Measurements from ENCODE around the gene PNRC2.
A peak's percentile ranks its signal among the peaks of the same experiment; 100 is the strongest.
"Not testable (repeated sequence)": the region's sequence is repeated elsewhere in the genome, so short reads cannot be mapped to it uniquely, and the experiment has no call there.

Gene PNRC2

DNA sequence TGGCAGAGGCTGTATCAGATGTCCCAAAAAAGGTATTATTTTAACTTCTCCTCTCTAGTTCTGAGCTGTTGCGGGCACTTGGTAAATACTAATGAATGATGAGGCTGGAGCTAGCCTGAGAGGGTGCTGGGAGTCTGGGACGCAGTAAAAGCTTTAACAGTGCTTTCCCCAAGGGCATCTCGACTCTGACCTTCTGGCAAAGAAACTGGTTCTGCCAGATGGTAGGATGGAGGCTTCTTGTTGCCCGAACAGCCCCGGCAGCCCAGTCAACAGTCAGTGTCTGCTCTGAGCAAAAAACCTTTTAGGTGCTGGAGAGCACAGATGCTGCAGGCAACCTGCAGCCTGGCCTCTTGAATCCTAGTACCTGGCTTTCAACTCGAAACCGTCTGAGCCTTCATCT is 2.5 kb upstream of the PNRC2 start:
- DNase-seq: no peak

- not testable (repeated sequence) for DNase-seq
Observed at GRCh38 chr1:23958040-23958809, 1.4 kb upstream of the PNRC2 start.

DNA sequence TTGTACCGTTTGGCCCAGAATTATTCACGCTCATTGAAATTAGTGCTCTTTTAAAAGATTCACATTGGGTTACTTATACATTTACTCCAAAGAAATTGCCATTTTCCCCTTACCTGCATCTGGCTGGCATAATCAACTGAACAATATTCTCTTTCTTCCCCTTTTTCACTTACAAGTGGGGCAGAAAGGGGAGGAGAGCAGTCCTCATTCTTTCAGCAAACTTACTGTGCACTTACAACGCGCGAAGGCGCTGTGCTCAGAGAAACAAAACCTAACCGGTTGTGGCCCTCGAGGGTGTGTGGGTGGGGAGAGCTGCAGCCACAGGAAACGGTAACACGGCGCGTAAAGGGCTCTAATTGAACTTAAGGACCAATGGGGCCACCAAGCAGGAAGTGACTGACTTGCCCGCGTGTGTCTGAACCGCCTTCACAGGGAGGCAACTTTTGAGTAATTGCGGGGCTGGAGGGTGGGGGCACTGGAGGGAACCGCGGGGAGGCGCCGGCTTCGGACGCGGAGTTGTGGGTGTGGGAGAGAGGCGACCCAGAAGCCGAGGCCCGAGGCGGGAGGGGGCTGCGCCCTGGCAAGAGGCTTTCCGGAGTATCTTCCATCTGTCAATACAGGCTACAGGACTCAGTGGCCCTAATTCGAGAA is 693 bp upstream of the PNRC2 start:
- peak; percentile 85 for DNase-seq

GRCh38 chr1:23960291-23961020 is 828 bp downstream of the PNRC2 start:
- DNase-seq: no peak

- DNase-seq: no peak
Observed at GRCh38 chr1:23963617-23964234, 4.1 kb downstream of the PNRC2 start.

DNA sequence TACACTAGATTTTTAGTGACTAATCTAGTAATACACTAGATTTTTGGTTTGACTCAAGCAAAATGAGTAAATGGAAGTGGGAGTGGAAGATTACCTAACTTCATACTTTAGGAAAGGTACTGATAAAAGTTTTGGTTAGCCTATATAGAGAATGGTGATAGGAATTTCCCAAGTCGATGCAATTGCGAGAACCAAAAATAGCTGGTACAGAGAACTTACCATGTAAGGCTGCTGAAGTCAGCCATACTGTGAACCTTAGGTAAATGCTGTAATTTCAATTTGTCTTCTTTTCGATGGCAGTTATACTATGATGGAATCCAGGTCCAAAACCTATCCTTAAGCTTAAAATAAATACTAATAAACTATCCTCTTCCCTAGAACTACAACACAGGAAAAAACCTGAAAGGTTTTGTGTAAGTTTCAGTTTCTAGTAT is 4.6 kb downstream of the PNRC2 start:
- no peak for DNase-seq

DNA sequence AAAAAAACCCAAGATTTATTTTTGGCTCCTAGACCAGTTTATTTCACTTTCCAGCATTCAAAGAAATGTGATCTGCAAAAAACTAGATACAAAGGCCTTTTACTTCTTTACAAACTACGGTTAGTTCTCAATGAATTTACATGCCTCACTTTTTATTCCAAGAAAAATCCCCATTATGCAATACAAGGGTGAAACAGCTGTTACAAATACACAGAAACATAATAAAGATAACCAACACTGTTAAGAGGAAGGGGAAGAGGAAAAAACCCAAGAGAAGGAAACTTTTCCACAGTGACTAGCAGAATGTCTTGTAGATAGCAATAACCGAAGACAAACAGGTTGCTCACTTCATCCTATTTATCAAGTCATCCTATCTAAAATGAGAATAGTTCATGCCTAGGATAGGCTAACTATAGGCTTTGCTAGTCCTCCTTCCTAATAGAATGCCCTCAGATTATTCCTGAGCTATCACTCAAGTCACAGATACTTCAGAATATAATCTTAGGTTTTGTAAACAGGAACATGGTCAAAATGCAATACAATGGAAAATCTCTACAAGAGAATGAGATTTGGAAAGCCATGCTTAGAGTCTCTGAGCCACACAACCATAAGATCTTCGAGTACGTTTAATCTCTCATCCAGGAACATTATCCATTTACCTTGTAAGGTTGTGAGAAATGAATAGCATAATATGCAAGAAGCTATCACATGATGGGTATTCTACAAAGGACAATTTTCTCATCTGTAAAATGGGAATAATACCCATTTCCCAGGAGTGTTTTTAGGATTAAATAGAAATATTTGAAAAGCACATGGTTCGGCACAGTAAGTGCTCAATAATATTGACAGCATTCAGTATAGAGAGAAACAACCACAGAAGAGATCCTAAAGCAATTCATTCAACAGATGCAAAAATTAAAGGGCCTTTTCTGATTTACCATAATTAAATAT is 5.4 kb downstream of the PNRC2 start:
- DNase-seq: no peak

- no peak for DNase-seq
Observed at GRCh38 chr1:23966973-23967493, 7.4 kb downstream of the PNRC2 start.

- DNase-seq: no peak
Observed at GRCh38 chr1:23967871-23968270, 8.2 kb downstream of the PNRC2 start.

GRCh38 chr1:23977187-23977853 is 17.7 kb downstream of the PNRC2 start:
- DNase-seq: no peak

DNA sequence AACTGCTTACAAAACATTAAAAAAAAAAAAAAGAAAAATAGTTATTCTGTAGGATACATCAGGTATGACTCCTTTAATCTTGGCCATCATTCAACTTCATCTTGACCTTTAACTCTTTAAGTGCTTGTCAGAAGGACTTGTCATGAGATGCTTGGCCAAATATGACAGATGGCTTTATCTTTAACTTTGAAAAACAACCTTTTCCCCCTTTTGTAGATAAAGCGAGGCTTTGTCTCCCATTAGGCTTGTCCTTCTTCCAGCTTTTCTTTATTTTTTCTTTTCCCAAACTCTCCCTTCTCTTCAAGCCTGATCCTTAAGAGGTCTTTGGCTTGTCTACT is 18.2 kb downstream of the PNRC2 start:
- DNase-seq: no peak

DNA sequence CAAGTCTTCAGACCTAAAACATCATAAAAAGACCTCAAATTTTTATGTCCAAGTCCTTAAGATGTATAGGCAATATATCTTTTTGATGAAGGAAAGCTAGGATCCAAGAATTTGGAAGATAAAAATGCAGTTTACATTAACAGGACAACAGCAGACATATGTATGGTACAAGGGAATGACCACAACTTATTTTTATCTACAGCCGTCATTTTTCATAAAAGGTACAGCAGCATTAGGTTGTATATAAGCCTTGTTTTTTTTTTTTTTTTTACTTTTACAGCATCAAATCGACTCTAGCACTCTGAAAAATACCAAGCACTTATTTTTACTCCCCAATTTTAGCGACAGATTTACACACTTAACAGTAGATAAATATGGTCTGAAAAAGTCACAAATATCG is 19.2 kb downstream of the PNRC2 start:
- no peak for DNase-seq

- no peak for DNase-seq
Observed at GRCh38 chr1:23979387-23979880, 19.8 kb downstream of the PNRC2 start.

- DNase-seq: peak; percentile 96
Observed at GRCh38 chr1:23979881-23980727, 20.5 kb downstream of the PNRC2 start, which contains the start of gene SRSF10. Gene SRSF10 (minus strand): TSS chr1:23980327. CDS start chr1:23980255, 72 bp downstream.

DNA sequence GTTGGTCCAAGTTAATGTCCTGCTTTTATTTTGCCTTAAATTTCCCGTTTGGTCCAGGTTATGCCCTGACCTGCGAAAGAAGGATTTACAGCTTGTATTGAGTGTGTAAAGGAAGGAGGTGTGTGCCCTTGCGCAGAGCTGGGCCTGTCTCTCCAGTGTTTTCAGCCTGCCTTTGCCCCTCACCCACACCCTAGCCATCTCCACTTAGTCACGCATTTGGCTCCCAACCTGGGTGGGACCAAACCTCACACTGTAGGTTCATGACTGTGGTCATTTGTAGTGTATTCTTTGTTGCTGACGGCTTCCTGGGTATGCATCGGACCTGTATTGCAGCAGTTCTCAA is 21.1 kb downstream of the PNRC2 start:
- peak; percentile 51 for DNase-seq

GRCh38 chr1:23984417-23985186 is 25.0 kb downstream of the PNRC2 start:
- no peak for DNase-seq

- not testable (repeated sequence) for DNase-seq
Observed at GRCh38 chr1:23987038-23987437, 27.4 kb downstream of the PNRC2 start.

GRCh38 chr1:23989263-23989662 is 29.6 kb downstream of the PNRC2 start:
- DNase-seq: no peak

- DNase-seq: not testable (repeated sequence)
Observed at GRCh38 chr1:23992011-23992410, 32.4 kb downstream of the PNRC2 start.
